ENCODE results near the gene SLC9A6. TPM values are rescaled to one million over a fixed set of nuclear protein-coding genes. Genes with fewer than 3 reads are reported as not detected.

SLC9A6 gene
- total and polyA plus RNA-seq, 2 donors (not counting 3 experiments of a cell fraction or from before 2014, with no cell fraction given): 8.1 to 15.5 TPM

DNA sequence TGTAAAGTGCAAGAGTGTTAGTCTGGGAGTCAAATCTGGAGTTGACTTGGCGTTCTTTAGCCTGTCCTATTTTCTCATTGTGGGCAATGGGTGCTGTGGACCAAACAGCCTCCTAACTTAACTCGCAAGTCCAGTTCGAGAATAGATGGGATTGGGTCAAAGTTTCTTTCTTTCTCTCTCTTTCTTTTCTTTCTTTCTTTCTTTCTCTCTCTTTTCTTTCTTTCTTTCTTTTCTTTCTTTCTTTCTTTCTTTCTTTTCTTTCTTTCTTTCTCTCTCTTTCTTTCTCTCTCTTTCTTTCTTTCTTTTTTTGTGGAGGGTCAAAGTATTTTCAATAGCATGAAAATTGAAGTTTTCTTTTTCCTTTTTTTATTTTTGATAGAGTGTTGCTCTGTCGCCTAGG, 3.0 kb downstream of the SLC9A6 start:
- Histone ChIP-seq H3K79me2 (ENCODE audit: control insufficient read depth, insufficient read depth, low read length) (peaks cover 17% of the 10 kb centered on the region), H4K20me1 (replicated peaks; ENCODE audit: control insufficient read depth, extremely low read depth, insufficient read depth, low read length) (no peaks in the 10 kb centered on the region), H3K4me1 (ENCODE audit: control insufficient read depth, extremely low read depth, insufficient read depth, low read length) (peaks cover 6% of the 10 kb centered on the region), H3K27me3 (ENCODE audit: control insufficient read depth in 2 of 2, insufficient read depth in 2 of 2, low read length in 2 of 2) (no peaks in the 10 kb centered on the region), H3K9ac (replicated peaks; ENCODE audit: extremely low read depth, insufficient read depth, low read length) (no peak overlapping the region), H2AFZ (ENCODE audit: low read depth, low read length) (no peak overlapping the region), H3K9me1 (replicated peaks; ENCODE audit: control insufficient read depth, extremely low read depth, insufficient read depth, low read length) (no peaks in the 10 kb centered on the region), H3K9me3 (replicated peaks; ENCODE audit: control insufficient read depth, insufficient read depth, low read length) (no peaks in the 10 kb centered on the region), H3K36me3 (ENCODE audit: control insufficient read depth in 2 of 2, extremely low read depth in 1 of 2, insufficient read depth in 2 of 2, low read length in 2 of 2) (no peaks in the 10 kb centered on the region), H3K4me2 (ENCODE audit: insufficient read depth, low read length) (no peak overlapping the region), H3K27ac (ENCODE audit: insufficient read depth, low read depth, low read length) (no peak overlapping the region), H3K4me3 (replicated peaks in 1 of 3; ENCODE audit: insufficient read depth in 1 of 3, low read depth in 1 of 3, low read length in 3 of 3) (no peak overlapping the region)
- CTCF ChIA-PET: interaction anchor here (0.7 kb wide), 1 partner anchor 40 kb away, joined by 3 read pairs; no protein-coding TSS in a partner anchor
- no TSS peak for BruUV-seq (replicated peaks)
- no peak for DNase-seq (ENCODE audit: low read depth, low spot score)
- TF ChIP-seq MAX (IDR thresholded peaks at IDR 0.05; ENCODE audit: insufficient read depth, insufficient read length) (no peak), CTCF (IDR thresholded peaks at IDR 0.05; ENCODE audit: extremely low read depth in 1 of 2, insufficient read depth in 1 of 2, low read depth in 1 of 2, low read length in 2 of 2) (no peak), GATA2 (IDR thresholded peaks at IDR 0.05; ENCODE audit: insufficient read depth, insufficient read length, low read depth, low read length) (no peak), FOS (IDR thresholded peaks at IDR 0.05; ENCODE audit: borderline replicate concordance, insufficient read depth, low read length) (no peak), EZH2 (IDR thresholded peaks at IDR 0.05; ENCODE audit: borderline replicate concordance, low read depth, low read length, severe bottlenecking) (no peak), POLR2AphosphoS5 (IDR thresholded peaks at IDR 0.05; ENCODE audit: insufficient read depth, low read depth, low read length) (no peak), MYC (IDR thresholded peaks at IDR 0.05; ENCODE audit: low read depth, low read length) (no peak), JUN (IDR thresholded peaks at IDR 0.05; ENCODE audit: borderline replicate concordance, insufficient read depth, insufficient read length, low read depth) (no peak), POLR2A (IDR thresholded peaks at IDR 0.05; ENCODE audit: low read depth, low read length) (no peak)
- no peak for FAIRE-seq
- dilution Hi-C loops (cut with MboI; ENCODE audit: extremely low pct_ligation_motif_present, low sequenced_read_pairs): no loop called here
- POLR2A ChIA-PET: interaction anchor here (0.7 kb wide), 1 partner anchor 593 kb away, joined by 3 read pairs; no protein-coding TSS in a partner anchor
- intact Hi-C loops (cut with micrococcal nuclease): no loop called here

All from endothelial cell of umbilical vein (primary cell).